Measurements from ENCODE around the gene TNIP1. TPM values are rescaled to one million over a fixed set of nuclear protein-coding genes. Genes with fewer than 3 reads are reported as not detected.

TNIP1 gene
- total RNA-seq, 1 donor from 2014 or later = 512 TPM

DNA sequence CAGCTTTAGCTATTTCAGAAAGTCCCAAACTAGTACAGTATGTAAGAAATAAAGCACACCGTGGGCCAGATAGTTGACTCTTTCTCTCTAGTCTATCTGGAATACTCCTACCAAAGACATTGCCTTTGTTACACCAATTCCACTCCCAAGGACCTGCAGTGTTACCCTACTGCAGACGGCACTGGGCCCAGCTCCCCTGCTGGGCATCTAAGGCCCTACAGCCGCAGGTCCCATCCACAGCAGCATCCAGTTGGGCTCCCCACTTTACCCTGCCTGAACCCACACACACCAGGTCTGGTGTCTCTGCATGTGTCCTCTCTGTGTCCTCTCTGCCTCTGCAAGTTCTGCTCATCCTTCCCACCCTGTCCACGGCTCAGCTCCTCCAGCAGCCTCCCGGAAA is 22.5 kb downstream of the TNIP1 start:
- peaks cover 99% of the 10 kb centered on the region for H3K36me3 Mint-ChIP-seq (ENCODE audit: low read depth)
- no peaks in the 10 kb centered on the region for H3K27me3 Mint-ChIP-seq
- H3K27ac Mint-ChIP-seq = peak overlapping the region; percentile 96
- CTCF ChIA-PET = interaction anchor here (0.8 to 16.2 kb wide), 12 partner anchors 9 to 181 kb away, joined by 3 to 625 read pairs (median 4); no protein-coding TSS in a partner anchor
- H3K4me1 Mint-ChIP-seq = peaks cover 83% of the 10 kb centered on the region
- H3K4me3 Mint-ChIP-seq = no peak overlapping the region
- TF ChIP-seq, protein P1, sequence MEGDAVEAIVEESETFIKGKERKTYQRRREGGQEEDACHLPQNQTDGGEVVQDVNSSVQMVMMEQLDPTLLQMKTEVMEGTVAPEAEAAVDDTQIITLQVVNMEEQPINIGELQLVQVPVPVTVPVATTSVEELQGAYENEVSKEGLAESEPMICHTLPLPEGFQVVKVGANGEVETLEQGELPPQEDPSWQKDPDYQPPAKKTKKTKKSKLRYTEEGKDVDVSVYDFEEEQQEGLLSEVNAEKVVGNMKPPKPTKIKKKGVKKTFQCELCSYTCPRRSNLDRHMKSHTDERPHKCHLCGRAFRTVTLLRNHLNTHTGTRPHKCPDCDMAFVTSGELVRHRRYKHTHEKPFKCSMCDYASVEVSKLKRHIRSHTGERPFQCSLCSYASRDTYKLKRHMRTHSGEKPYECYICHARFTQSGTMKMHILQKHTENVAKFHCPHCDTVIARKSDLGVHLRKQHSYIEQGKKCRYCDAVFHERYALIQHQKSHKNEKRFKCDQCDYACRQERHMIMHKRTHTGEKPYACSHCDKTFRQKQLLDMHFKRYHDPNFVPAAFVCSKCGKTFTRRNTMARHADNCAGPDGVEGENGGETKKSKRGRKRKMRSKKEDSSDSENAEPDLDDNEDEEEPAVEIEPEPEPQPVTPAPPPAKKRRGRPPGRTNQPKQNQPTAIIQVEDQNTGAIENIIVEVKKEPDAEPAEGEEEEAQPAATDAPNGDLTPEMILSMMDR (IDR thresholded peaks at IDR 0.05) = no peak
- ATAC-seq (ENCODE audit: low read depth) = no peak
- POLR2A ChIA-PET = interaction anchor here (0.8 to 8.2 kb wide), 13 partner anchors 11 to 194 kb away, joined by 3 to 215 read pairs (median 6); partner anchors contain the start of genes ANXA6, GM2A and TNIP1
- intact Hi-C loops (cut with micrococcal nuclease) = loop anchor here (2.0 kb wide), 1 partner anchor 156 kb away; no protein-coding TSS in a partner anchor
- H3K9me3 Mint-ChIP-seq = no peaks in the 10 kb centered on the region
- DNase-seq = no peak

DNA sequence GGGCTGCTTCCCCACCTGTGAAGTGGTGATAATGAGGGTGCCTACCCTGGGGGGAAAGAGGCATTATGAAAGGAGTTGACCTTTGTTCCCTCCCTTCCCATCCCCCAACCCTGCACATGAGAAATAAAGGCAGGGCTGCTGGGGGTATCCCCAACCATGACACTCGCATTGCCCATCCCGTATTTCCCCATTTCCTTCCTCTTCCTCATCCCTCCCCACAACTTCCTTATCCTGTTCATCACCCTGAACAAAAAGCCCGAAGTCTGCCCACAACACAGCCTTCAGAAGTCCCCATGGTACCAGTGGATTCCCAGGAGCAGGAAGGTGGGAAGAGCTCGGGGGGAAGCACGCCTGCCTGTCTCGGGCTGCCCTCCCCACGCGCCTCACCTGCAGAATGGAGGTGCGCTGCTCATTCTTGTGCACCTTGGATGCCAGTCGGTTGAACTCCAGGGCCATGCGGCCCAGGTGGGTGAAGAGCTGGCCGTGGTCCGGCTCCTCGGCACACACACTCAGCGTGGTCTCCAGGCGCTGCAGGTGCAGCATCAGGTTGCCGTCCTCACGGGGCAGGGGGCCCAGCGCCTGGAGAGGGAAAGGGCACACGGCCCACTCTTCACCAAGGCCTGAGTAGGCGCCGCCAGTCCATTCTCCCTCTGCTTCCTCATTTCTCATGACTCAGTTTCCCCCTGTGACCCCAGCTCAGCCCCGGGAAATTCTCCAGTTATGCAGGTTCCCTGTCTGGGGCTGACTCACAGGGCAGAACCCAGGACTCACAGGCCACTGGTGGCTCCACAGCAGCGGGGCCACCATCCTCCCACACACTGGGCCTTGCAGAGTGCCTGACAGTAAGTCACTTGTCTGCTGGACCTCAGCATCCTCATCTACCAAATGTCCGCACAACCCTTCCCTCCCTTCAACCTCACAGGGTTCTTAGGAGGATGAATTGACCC is 24.2 kb downstream of the TNIP1 start:
- intact Hi-C loops (cut with micrococcal nuclease) = no loop called here
- Mint-ChIP-seq H3K36me3 (ENCODE audit: low read depth) (peaks cover 97% of the 10 kb centered on the region), H3K9me3 (no peaks in the 10 kb centered on the region), H3K27me3 (no peaks in the 10 kb centered on the region), H3K4me3 (peak overlapping the region; percentile 20), H3K4me1 (peaks cover 83% of the 10 kb centered on the region), H3K27ac (no peak overlapping the region)
- ChIA-PET POLR2A (interaction anchor here (1.7 to 8.2 kb wide), 2 partner anchors 26 to 42 kb away, joined by 4 to 215 read pairs; partner anchors contain the start of gene TNIP1), CTCF (interaction anchor here (0.8 to 16.2 kb wide), 3 partner anchors 8 to 69 kb away, joined by 3 to 625 read pairs (median 5); no protein-coding TSS in a partner anchor)
- TF ChIP-seq, protein P1 (IDR thresholded peaks at IDR 0.05) = no peak
- ATAC-seq (ENCODE audit: low read depth) (no peak), DNase-seq (no peak)

DNA sequence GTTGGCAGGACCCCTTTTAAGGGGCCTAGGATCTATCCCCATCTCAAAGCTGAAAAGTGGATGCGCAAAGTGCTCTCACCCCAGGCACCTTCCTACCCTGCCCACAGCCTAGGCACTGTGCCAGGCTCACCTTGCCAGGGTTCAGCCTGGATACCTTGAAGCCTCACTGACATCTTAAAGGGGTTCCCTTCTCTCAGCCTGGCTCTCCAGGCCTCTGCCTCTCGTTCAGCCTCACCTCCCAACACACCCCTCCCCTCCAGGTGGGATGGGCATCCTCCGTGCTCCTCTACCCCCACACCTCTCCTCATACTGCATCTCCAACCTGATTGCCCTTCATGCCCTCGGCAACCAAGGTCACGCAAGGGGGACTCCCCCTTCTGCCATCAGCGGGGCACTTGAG is 25.5 kb downstream of the TNIP1 start:
- intact Hi-C loops (cut with micrococcal nuclease) = no loop called here
- TF ChIP-seq, protein P1 (IDR thresholded peaks at IDR 0.05) = no peak
- ChIA-PET CTCF (interaction anchor here (1.3 to 16.2 kb wide), 2 partner anchors 57 to 110 kb away, joined by 7 to 625 read pairs; no protein-coding TSS in a partner anchor), POLR2A (interaction anchor here (0.9 to 4.9 kb wide), 3 partner anchors 16 to 43 kb away, joined by 3 to 44 read pairs (median 4); partner anchors contain the start of gene TNIP1)
- Mint-ChIP-seq H3K4me3 (no peak overlapping the region), H3K27ac (no peak overlapping the region), H3K9me3 (no peaks in the 10 kb centered on the region), H3K36me3 (ENCODE audit: low read depth) (peaks cover 96% of the 10 kb centered on the region), H3K4me1 (peaks cover 73% of the 10 kb centered on the region), H3K27me3 (no peaks in the 10 kb centered on the region)
- ATAC-seq (ENCODE audit: low read depth) (no peak), DNase-seq (no peak)

- Mint-ChIP-seq H3K27ac (no peak overlapping the region), H3K4me1 (peaks cover 67% of the 10 kb centered on the region), H3K4me3 (no peak overlapping the region), H3K27me3 (no peaks in the 10 kb centered on the region), H3K36me3 (ENCODE audit: low read depth) (peaks cover 96% of the 10 kb centered on the region), H3K9me3 (no peaks in the 10 kb centered on the region)
- TF ChIP-seq, protein P1 (IDR thresholded peaks at IDR 0.05) = no peak
- no peak for DNase-seq
- POLR2A ChIA-PET = interaction anchor here (0.9 to 4.9 kb wide), 2 partner anchors 17 to 25 kb away, joined by 3 to 44 read pairs; partner anchors contain the start of gene TNIP1
- CTCF ChIA-PET = interaction anchor here (0.8 to 16.2 kb wide), 3 partner anchors 57 to 186 kb away, joined by 3 to 625 read pairs (median 7); no protein-coding TSS in a partner anchor
- no peak for ATAC-seq (ENCODE audit: low read depth)
- intact Hi-C loops (cut with micrococcal nuclease) = no loop called here
These were observed 26.1 kb downstream of the TNIP1 start for GRCh38 chr5:151054709-151055108.
